Osteoblast (primary cell): ENCODE results near the gene GABARAP. TPM values are rescaled to one million over a fixed set of nuclear protein-coding genes. Genes with fewer than 3 reads are reported as not detected.

Experiments
- DNase-seq: peaks from one replicate; pipeline ENCODE4 v3.0.0; 2011; ENCODE audit warnings: low spot score, mixed read lengths; ENCODE audit not compliant: insufficient read length; ENCODE audit errors: missing footprints
- H2AFZ ChIP-seq: 2 replicates; pipeline ENCODE4 v1.6.0; 2011; ENCODE audit warnings: mild to moderate bottlenecking, low read length
- H3K27ac ChIP-seq: 2 replicates; pipeline ENCODE4 v1.5.1; 2011; ENCODE audit warnings: mild to moderate bottlenecking, low read depth, low read length, moderate library complexity
- H3K27me3 ChIP-seq: 2 replicates; pipeline ENCODE4 v1.6.0; 2012; ENCODE audit warnings: mild to moderate bottlenecking, control low read depth, inconsistent platforms, low read length, moderate library complexity; ENCODE audit not compliant: insufficient read depth
- H3K36me3 ChIP-seq: 2 replicates; pipeline ENCODE4 v1.5.1; 2011; ENCODE audit warnings: mild to moderate bottlenecking, low read length, control low read depth, moderate library complexity; ENCODE audit not compliant: insufficient read depth
- H3K4me1 ChIP-seq: 2 replicates; pipeline ENCODE4 v1.5.1; 2011; ENCODE audit warnings: mild to moderate bottlenecking, low read length, control low read depth, moderate library complexity; ENCODE audit not compliant: insufficient read depth
- H3K4me2 ChIP-seq: 2 replicates; pipeline ENCODE4 v1.6.0; 2011; ENCODE audit warnings: mild to moderate bottlenecking, low read length; ENCODE audit not compliant: insufficient read depth
- H3K4me3 ChIP-seq: fragments of 200-600 bp; sonication (generic); 3 replicates; pipeline ENCODE4 v1.5.1; 2012; ENCODE audit warnings: mild to moderate bottlenecking, low read length, inconsistent platforms; ENCODE audit not compliant: insufficient read depth
- H3K79me2 ChIP-seq: 2 replicates; pipeline ENCODE4 v1.6.0; 2012; ENCODE audit warnings: mild to moderate bottlenecking, low read length, control low read depth, inconsistent platforms; ENCODE audit not compliant: insufficient read depth
- H3K9me3 ChIP-seq: 2 replicates; pipeline ENCODE4 v1.5.1; 2011; ENCODE audit warnings: low read depth, low read length, control low read depth
- H4K20me1 ChIP-seq: 2 replicates; pipeline ENCODE4 v1.6.0; 2012; ENCODE audit warnings: mild to moderate bottlenecking, low read length, control low read depth; ENCODE audit not compliant: insufficient read depth
- total RNA-seq: library from RNA; depleted of rRNA; stranded (reverse); fragments of >200 nt; gene quantifications from 2 replicates; pipeline ENCODE4 v1.2.3, GENCODE V29; 2012
- TF ChIP-seq, protein P1 (sequence below): IDR thresholded peaks from 2 replicates; pipeline ENCODE4 v1.5.1; 2011; ENCODE audit warnings: mild to moderate bottlenecking, low read depth, low read length, moderate library complexity; ENCODE audit errors: extremely low read depth

The GABARAP gene
- total RNA-seq, 1 donor, result 422 TPM

DNA sequence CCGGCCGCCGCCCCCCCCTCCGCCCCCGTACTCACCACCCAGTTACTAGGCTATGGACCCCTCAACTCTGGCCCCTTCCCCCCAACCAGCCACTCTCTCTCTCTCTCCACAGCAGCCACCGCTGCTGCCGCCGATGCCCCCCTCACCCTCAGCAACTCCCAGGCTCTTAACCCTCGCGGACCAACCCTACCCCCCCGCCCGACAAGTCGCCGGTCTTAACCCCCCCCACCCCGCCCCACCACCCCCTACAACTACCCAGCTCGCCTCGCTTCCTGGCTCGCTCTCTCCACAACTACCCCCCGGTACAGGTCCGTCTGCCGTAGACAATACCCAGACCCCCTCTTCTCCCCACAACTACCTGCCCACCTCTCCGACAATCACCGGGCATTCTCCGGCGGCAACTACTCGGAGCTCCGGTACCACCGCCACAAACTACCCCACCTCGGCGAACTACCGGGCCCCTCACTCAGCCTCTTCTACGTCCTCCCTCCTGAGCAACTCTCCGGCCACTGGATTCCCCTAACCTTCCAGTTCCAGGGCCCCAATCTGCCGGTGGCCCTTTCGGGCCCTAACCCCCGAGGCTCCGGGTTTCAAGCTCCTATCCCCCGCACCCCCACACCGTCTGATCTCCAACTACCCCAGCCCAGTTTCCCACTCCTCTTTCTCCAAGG, 3.7 kb downstream of the GABARAP start:
- DNase-seq, result peak; percentile 89

DNA sequence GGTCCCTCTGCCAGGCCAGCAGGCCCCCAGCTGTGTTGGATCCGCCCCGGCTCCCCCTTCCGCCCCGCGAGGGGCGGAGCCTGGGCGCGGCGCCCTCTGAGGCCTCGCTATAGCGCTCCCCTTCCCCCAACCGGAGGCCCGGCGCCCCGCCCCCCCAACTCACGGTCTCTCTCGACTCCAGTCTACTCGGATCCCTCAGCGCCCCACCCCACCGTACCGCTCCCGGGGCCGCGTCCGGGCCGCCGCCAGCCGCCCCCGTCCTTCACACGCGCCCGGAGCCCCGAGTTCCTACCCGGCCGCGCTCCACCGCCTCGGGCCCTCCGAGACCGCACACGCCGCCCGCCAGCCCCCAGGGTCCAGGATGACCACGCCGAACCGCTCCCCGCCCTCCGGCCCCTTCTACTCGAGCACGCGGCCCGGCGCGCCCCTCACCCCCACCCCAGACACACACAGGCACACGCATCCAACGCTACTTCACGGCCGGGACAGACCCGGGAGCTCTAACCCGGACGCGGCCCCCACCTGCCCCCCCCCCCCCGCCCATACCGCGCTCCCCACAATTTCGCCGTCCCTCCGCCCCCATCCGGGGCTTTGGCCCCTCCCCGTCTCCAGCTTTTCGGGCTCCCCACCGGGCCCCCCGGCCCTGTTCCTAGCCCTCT, 4.4 kb downstream of the GABARAP start:
- no peak overlapping the region for H2AFZ ChIP-seq
- no peaks in the 10 kb centered on the region for H3K27me3 ChIP-seq
- H3K36me3 ChIP-seq, result peaks cover 42% of the 10 kb centered on the region
- peak; percentile 93 for DNase-seq
- peaks cover 83% of the 10 kb centered on the region for H3K79me2 ChIP-seq
- TF ChIP-seq, protein P1, sequence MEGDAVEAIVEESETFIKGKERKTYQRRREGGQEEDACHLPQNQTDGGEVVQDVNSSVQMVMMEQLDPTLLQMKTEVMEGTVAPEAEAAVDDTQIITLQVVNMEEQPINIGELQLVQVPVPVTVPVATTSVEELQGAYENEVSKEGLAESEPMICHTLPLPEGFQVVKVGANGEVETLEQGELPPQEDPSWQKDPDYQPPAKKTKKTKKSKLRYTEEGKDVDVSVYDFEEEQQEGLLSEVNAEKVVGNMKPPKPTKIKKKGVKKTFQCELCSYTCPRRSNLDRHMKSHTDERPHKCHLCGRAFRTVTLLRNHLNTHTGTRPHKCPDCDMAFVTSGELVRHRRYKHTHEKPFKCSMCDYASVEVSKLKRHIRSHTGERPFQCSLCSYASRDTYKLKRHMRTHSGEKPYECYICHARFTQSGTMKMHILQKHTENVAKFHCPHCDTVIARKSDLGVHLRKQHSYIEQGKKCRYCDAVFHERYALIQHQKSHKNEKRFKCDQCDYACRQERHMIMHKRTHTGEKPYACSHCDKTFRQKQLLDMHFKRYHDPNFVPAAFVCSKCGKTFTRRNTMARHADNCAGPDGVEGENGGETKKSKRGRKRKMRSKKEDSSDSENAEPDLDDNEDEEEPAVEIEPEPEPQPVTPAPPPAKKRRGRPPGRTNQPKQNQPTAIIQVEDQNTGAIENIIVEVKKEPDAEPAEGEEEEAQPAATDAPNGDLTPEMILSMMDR, result no peak
- H3K27ac ChIP-seq, result peak overlapping the region; percentile 17
- H3K4me2 ChIP-seq, result peak overlapping the region; percentile 78
- no peaks in the 10 kb centered on the region for H3K9me3 ChIP-seq
- peak overlapping the region; percentile 96 for H3K4me3 ChIP-seq
- peaks cover 44% of the 10 kb centered on the region for H3K4me1 ChIP-seq
- peaks cover 34% of the 10 kb centered on the region for H4K20me1 ChIP-seq

More for the DNA sequence above, 3.7 kb downstream of the GABARAP start:
- no peaks in the 10 kb centered on the region for H3K27me3 ChIP-seq
- peak overlapping the region; percentile 75 for H3K27ac ChIP-seq
- TF ChIP-seq, protein P1, result no peak
- H3K9me3 ChIP-seq, result no peaks in the 10 kb centered on the region
- H2AFZ ChIP-seq, result no peak overlapping the region
- peaks cover 81% of the 10 kb centered on the region for H3K79me2 ChIP-seq
- peak overlapping the region; percentile 69 for H3K4me2 ChIP-seq
- peaks cover 42% of the 10 kb centered on the region for H3K36me3 ChIP-seq
- H4K20me1 ChIP-seq, result peaks cover 34% of the 10 kb centered on the region
- H3K4me1 ChIP-seq, result peaks cover 46% of the 10 kb centered on the region
- H3K4me3 ChIP-seq, result peak overlapping the region; percentile 96

DNA sequence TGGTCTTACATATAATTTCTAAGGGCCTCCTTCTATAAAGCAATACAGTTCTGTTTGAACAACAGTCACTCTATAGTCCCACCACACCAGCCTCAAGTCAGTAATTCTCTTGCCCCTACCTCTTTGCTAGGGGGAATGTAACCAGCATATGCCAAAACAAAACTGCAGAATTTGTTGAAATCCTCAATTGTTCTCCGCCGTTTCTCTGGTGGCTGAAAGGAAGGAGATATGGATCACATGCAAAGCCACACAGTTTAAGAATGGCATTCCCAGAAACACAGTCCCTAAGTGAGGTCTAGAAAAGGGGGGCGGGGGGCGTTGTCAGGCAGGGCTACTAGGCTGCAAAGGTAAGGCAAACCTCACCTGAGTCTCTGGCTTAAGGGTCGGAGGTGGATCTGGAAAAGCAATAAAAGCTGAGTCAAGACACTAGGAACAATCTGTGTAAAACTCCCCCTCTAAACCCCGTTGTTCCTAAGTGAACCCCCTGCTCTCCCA, 4.9 kb downstream of the GABARAP start:
- peaks cover 44% of the 10 kb centered on the region for H3K4me1 ChIP-seq
- peak; percentile 58 for DNase-seq
- peak overlapping the region; percentile 78 for H3K4me2 ChIP-seq
- peaks cover 87% of the 10 kb centered on the region for H3K79me2 ChIP-seq
- H3K27me3 ChIP-seq, result no peaks in the 10 kb centered on the region
- peaks cover 42% of the 10 kb centered on the region for H3K36me3 ChIP-seq
- H3K4me3 ChIP-seq, result peak overlapping the region; percentile 96
- H4K20me1 ChIP-seq, result peaks cover 35% of the 10 kb centered on the region
- no peak overlapping the region for H2AFZ ChIP-seq
- TF ChIP-seq, protein P1, result no peak
- H3K9me3 ChIP-seq, result no peaks in the 10 kb centered on the region
- peak overlapping the region; percentile 17 for H3K27ac ChIP-seq

DNA sequence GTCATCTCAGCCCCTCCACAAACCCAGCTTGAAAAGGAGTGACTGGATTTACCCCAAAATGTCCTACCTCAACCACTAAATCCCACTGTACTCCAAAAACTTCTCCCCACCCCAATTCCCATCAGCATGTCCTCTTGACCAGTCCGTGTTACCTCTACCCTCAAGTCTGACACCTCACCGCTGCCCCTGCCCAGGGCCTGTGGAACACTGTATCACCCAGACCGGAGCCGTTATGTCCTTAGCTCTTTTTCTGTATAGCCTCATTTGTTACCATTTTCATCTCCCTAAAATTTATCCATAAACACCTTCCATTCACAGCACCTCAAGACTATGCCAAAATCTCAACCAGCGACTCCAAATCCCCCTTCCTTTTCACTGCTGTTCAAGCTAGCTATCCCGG, 5.4 kb downstream of the GABARAP start:
- no peak for DNase-seq

More for the DNA sequence above, 5.4 kb downstream of the GABARAP start:
- H3K4me3 ChIP-seq, result no peak overlapping the region
- TF ChIP-seq, protein P1, result no peak
- H3K79me2 ChIP-seq, result peaks cover 88% of the 10 kb centered on the region
- H3K4me1 ChIP-seq, result peaks cover 44% of the 10 kb centered on the region
- H2AFZ ChIP-seq, result no peak overlapping the region
- peaks cover 40% of the 10 kb centered on the region for H4K20me1 ChIP-seq
- H3K36me3 ChIP-seq, result peaks cover 42% of the 10 kb centered on the region
- H3K27ac ChIP-seq, result no peak overlapping the region
- H3K27me3 ChIP-seq, result no peaks in the 10 kb centered on the region
- no peaks in the 10 kb centered on the region for H3K9me3 ChIP-seq
- H3K4me2 ChIP-seq, result peak overlapping the region; percentile 78
